GM19328 (cell line): ENCODE data around the gene CLPTM1L.
"Not testable (repeated sequence)": the region's sequence is repeated elsewhere in the genome, so short reads cannot be mapped to it uniquely, and the experiment has no call there.

Experiments
- ATAC-seq: cut with Tn5 transposase; IDR thresholded peaks from one replicate; pipeline ENCODE4 v1.9.1; 2021; ENCODE audit warnings: mild to moderate bottlenecking, moderate library complexity; ENCODE audit not compliant: unreplicated experiment

CLPTM1L gene

GRCh38 chr5:1278656-1279442, 66.0 kb downstream of the CLPTM1L start:
- no peak for ATAC-seq

- no peak for ATAC-seq
Observed at GRCh38 chr5:1278216-1278615, 66.7 kb downstream of the CLPTM1L start.

DNA sequence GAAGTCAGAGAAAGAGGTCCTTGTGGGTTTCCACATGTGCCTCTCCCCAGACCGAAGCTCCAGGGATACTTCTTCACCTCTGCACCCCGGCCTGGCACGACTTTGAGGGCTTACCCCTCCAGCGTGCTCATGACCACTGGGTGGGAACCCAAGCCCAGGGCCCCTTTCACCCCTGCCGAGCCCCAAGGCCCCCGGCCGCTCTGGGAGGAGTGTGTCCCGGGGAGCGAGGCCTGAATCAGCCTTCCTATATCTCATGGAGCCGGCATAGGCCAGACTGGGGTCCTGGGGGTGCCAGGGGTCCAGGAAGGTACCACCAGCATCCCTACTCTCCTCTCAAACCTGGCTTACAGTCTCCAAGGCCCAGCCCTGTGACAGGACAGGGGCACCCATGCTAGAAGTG, 67.1 kb downstream of the CLPTM1L start:
- no peak for ATAC-seq

DNA sequence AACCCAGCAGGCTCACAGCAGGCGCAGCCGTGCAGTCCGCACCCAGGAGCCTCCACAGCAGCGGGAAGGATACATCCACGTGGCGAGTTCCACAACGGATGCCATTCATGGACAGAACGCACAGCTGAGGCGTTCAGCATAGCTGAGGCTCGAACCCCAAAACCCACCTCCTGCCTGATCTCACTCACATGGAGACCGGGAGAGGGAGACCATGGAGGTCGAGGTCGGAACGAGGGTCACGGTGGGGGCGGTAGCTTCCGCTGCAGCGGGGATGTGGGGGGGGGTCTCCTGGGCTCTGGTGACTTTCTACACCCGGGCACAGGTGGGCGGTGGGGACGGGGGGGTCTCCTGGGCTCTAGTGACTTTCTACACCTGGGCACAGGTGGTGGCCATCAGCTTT, 67.6 kb downstream of the CLPTM1L start:
- no peak for ATAC-seq

DNA sequence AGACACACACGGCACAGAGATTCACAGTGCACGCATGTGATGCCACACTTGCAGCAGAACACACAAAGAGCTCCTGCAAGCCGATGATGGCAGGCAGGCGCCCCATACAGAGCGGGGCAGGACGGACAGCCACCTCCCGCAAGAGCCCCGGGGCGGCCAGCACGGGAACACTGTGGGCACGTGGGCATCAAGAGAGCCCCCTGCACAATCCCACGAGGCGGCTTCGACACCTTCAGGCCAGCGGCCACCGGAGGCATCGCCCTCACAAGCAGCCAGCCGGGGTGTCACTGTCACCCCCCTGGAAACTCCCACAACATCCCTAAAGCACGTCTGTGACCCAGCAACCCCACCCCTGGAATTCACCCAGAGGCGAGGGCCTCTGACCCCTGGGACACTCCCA, 68.0 kb downstream of the CLPTM1L start:
- ATAC-seq: no peak

DNA sequence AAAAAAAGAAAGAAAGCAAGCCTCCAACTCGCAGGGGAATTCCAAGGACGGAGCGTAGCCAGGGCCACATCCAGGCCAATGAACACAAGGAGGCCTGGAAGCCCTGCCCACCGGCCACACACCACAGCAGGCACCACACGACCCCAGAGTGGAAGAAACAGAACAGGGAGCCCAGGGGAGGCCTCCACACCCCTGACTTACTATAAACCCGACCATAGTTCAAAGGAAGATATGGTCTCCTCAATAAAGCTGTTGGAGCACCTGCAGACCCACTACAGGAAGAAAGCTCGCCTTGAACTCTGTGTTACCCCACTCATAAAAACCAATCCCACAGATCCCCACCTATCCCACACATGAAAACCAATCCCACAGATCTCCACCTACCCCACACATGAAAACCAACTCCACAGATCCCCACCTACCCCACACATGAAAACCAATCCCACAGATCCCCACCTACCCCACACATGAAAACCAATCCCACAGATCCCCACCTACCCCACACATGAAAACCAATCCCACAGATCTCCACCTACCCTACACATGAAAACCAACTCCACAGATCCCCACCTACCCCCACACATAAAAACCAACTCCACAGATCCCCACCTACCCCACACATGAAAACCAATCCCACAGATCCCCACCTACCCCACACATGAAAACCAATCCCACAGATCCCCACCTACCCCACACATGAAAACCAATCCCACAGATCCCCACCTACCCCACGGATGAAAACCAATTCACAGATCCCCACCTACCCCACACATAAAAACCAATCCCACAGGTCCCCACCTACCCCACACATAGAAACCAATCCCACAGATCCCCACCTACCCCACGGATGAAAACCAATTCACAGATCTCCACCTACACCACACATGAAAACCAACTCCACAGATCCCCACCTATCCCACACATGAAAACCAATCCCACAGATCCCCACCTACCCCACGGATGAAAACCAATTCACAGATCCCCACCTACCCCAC, 69.2 kb downstream of the CLPTM1L start:
- ATAC-seq: not testable (repeated sequence)

DNA sequence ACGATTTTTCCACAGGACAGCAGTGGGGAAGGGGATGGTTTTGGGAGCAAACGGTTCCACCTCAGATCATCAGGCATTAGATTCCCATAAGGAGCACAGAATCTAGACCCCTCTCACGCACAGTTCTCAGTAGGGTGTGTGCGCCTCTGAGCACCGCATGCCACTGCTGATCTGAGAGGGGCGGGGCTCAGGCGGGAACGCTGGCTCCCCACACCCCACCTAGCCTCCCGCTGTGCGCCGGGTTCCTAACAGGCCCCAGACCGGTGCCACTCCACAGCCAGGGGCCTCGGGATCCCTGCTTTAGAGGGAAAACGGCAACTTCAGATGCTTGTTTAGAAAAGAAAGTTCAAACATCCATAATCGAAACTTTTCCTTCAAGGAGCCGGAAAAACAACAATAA, 70.4 kb downstream of the CLPTM1L start:
- ATAC-seq: no peak

- no peak for ATAC-seq
Observed at GRCh38 chr5:1273745-1274144, 71.2 kb downstream of the CLPTM1L start.

DNA sequence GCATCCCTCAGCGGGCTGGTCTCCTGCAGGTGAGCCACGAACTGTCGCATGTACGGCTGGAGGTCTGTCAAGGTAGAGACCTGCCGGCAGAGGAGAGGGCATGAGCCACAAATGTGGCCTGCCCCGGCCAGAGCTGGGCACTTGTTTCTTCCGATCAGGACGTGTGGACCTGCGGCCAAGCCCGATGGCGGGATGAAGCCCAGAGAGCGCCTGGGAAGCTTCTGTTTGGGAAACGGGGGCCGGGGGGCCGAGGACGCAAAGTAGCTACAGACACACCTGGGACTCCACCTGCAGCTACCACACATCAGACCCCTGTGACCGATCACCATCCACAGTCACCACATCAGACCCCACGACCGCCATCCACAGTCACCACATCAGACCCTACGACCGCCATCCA, 72.7 kb downstream of the CLPTM1L start:
- no peak for ATAC-seq

GRCh38 chr5:1270933-1271914, 73.7 kb downstream of the CLPTM1L start:
- ATAC-seq: no peak

DNA sequence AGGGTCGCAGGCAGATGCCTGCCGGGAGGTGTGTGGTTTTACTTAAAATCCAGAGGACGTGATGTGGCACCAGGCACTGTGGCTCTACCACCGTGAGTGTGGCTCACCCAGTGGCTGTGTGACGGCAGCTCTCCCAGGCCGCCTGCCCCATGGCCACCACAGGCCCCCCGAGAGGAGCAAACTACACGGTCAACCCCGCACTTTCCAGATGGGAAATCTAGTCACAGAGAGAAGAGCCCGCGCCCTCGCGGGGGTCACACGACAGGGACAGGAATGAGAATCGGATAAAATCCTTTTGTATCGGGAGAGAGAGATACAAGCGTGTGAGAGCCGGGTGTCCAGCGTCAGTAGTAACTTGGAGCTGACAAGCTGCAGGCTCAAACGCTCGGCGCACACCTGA, 74.5 kb downstream of the CLPTM1L start:
- ATAC-seq: no peak

DNA sequence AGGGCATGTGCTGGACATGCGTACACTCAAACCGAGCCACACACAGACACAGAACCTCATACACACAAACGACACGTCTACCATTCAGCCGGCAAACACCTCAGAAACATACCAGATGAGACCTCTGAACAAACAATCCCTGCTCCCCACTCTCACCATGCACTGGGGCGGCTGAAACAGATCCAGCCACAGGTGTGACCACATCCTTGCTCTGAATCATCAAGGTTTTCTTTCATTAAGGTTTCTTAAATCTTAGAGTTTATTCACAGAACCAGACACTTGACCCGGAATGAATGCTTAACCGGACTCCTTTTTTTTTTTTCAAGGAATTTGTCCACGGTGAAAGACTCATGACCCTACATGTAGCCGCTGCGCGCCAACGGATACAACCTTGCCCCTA, 76.2 kb downstream of the CLPTM1L start:
- no peak for ATAC-seq

DNA sequence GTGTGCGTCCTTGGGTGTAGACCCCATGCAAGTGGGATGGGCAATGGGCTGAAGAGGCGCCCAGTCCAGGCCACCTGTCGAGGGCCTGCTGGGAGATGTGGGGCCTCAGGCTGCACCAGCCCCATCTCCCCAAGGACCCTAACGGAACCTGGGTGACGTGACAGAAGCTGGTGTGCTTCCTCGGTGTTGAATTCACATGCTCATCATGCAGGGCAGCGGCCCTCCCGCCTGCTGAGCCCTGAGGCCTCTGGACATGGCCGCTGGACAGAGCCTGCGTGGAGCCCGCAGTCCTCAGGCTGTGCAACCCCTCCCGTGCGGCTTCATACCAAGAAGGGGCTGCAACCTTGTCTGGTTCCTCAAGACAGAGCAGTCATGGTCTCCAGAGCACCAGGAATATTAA, 76.8 kb downstream of the CLPTM1L start:
- ATAC-seq: no peak
